Measurements from ENCODE around the gene GFOD1.
"Not testable (repeated sequence)": the region's sequence is repeated elsewhere in the genome, so short reads cannot be mapped to it uniquely, and the experiment has no call there.

Gene GFOD1

DNA sequence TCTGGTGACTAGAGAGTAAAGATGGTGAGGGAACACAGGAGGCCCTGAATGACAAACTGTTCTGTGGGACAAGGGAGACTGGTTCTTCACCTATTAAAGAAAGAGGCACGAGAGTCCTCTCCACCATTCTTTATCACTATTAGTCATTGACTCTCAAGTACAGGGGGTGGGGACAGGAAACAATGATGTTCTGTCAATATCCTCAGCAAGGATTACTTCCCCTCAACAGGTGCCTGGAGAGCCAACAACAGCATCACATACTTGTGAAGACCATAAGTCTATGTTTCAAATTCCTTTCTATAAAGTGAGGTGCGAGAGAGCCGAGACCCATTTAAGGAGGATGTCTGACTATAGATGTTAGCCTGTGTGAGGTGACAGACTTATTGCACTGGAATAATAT, 86.6 kb downstream of the GFOD1 start:
- DNase-seq, result no peak

DNA sequence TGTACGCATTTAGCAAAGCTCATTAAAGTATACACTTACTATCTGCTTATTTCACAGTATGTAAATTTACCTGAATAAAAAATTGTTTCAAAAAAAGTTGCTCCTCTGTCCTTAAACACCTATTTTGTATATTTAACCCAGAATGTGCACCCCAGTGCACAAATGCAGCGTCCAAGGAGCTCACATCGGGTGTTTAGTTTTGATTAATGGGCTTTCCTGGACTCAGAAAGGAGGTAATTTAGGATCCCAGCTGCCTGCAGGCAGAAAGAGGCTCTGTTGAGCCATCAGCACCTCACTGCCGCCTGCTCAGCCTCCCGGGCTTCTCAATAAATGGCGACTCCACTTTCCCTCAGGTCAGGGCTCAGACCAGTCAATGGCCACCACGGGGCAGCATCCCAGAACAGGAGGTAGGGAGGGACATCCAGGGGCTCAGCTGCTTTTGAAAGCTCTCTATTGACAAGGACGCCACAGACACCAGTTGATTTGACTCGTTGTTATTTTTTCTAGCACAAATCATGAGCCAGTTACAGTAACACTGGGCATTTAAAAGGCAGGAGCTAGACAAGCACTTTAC, 88.9 kb downstream of the GFOD1 start:
- no peak for DNase-seq

DNA sequence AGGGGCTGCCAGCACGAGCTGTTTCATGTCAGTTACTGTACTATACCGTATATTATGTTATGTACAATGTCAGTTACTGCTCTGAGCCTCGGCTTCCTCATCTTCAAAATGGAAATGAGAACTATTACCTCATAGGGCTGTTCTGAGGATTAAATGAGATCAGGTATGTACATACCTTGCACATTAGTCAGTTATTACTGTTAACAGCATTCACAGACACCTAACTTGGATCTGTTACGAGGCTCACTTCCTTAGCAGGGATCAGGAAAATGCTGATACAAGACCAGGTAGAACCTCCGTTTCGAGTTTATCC, 89.4 kb downstream of the GFOD1 start:
- DNase-seq, result no peak

DNA sequence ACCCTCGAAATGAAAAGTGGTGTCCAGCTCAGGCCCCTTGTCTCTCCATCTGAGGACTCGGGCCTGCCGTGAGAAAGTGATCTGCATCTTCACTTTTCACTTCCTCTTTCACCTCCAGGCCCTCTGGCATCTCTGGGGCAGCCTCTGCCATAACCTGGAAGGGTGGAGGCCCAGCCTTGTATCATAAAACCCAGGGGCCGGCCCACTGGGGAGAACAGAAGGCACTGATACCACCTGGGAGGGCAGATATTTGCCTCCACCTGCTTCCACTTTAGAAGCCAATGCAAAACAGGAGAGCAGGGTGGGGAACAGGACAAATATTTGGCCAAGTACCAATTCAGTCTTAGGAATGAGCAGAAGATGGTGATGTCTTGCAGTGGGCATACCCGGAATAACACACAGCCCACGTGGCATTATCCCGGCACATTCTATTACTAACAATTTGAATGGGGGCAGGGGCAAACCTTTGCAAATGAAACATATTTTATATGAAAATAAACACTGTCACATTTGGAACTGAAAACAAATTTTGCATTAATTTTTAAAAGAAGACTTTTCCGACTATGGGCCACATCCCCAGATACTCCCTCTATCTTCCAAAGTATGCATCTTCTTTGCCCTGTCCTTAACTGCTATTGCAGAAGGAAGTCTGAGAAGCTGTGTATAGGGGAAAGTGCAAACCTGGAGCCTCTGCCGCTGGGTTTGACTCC, 89.9 kb downstream of the GFOD1 start:
- DNase-seq, result no peak

DNA sequence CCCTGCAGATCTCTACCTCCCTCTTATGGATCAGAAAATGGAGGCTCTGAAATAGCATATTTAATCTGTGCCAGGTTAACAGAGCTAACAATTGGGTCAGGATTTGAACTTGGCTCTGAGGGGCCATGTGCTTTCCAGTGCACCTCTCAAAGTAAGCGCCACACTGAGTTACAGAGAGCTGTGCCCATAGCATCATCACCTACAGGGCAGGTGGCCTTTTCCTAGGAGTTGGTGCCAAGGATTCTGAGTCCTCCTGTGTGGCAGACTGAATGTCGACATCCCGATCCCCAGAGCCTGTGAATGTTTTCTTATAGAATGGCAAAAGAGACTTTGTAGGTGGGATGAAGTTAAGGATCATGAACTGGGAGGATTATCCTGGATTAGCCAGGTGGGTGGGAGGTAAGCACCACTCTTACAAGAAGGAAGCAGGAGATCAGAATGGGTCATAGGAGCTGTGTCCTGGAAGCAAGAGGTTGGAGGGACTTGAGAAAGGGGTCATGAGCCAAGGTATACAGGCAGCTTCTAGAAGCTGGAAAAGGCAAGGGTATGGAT, 91.1 kb downstream of the GFOD1 start:
- no peak for DNase-seq

DNA sequence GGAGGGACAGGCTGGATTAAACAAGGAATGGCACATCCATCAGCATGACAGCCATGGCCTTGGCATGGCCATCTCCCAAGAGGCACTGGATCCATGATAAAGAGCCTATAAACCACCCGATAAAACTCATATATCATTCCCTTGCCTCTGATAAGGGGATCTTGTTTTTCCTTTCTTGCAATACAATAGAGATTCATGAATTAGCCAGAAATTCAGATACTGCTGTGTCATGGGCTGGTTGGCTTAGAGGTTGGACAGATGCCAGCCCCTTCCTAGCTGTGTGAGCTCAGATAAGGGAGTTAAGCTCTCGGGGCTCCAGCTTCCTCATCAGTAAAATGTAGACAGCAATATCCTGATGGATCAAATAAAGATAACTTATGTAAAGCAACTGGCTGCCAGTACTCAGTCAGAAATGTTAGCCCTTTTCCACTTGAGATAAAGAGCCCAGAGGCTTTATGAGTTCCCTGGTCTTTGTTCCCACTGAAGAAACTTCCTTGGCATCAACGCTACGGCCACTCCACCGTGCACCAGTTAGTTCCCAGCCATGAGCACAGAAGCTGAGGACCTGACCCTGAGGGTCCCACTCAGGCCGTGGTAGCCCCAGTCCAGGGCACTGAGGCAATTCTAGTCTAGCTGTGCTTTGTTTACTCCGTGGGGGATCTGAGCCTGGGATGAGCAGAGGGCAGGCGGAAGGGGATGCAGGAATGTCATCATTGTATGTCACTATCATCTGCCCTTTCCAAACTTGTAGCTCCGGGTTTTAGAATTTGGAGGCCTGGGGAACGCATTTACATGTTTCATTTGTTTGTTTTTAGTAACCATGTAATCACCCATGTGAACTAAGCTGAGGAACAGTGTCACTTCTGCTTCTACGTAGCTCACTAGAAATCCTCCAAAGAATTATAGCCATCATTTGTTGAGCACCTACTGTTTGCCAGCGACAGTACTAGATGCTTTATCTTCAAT, 91.8 kb downstream of the GFOD1 start:
- no peak for DNase-seq

DNA sequence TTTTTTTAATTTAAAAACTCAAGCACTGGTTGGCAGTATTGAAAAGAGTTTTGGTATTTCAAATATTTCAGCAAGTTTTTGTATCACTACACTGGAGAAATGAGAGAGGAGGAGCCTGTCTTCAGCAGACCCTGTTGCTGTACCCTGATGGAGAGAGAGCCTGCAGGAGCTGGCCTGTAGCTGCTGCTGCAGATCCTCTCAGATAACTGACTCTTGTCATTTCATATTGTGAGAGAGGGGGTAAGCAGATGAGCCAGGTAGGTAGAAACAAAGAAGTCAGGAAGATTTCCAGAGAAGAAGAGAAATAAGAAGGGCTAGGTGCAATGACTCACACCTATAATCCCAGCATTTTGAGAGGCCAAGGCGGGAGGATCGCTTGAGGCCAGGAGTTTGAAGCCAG, 94.9 kb downstream of the GFOD1 start:
- no peak for DNase-seq

DNA sequence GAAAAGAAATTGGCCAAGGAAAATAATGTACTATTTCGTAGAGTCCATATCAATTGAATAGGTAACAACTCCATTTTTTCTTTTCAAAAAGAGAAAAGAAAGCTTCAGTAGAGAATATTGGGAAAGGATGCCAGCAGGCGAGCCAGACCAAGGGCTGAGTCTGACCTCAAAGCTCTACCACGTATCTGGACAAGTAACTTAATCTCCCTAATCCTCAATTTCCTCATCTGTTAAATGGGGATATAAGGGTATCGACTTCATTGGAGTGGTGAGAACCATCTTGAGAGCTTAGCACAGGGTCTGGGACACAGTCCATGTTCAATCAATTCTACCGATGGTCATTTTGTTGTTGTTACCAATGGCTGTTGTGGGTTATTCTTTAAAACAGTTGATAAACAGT, 95.9 kb downstream of the GFOD1 start:
- no peak for DNase-seq

DNA sequence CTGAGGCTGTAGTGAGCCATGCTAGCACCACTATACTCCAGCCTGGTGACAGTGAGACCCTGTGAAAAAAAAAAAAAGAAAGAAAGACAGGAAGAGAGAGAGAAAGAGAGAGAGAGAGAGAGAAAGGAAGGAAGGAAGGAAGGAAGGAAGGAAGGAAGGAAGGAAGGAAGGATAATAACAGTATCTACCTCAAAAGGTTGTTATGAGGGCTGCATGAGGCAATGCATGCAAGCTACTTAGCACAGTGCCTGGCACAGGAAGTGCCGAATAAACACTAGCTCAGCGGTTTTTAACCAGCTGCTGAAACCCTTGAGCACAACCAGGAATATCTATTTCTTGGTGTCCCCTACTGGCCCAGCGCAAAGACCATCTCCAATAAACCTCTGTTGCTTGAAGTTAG, 96.7 kb downstream of the GFOD1 start:
- DNase-seq, result no peak

DNA sequence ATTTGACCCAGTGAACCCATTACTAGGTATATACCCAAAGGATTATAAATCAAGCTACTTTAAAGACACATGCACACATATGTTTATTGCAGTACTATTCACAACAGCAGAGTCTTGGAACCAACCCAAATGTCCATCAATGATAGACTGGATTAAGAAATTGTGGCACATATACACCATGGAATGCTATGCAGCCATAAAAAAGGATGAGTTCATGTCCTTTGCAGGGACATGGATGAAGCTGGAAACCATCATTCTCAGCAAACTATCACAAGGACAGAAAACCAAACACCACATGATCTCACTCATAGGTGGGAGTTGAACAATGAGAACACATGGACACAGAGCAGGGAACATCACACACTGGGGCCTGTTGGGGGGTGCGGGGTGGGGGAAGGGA, 98.2 kb downstream of the GFOD1 start:
- not testable (repeated sequence) for DNase-seq

DNA sequence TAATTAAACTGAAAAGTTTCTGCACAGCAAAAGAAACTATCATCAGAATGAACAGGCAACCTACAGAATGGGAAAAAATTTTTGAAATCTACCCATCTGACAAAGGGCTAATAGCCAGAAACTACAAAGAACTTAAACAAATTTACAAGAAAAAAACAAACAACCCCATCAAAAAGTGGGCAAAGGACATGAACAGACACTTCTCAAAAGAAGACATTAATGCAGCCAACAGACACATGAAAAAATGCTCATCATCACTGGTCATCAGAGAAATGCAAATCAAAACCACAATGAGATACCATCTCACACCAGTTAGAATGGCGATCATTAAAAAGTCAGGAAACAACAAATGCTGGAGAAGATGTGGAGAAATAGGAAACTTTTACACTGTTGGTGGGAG, 98.6 kb downstream of the GFOD1 start:
- DNase-seq, result not testable (repeated sequence)

DNA sequence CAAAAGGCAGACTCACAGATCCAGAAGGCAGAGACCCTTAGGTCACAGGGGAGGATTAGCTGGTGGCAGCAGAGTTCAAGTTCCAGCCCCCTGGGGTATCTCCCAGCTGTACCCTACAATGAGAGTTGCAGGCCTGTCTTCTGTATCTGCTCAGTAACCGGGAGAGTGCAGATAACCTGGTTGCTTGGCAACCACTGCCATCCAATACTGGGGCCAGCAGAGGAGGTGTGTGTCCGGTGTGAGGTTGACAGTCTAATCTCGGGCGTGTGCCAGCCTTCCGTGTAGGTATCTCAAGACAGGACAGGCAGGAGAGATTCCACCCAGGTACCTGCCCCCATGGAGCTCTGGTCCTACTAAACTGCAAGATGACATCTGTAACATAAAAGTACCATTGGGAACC, 102.4 kb downstream of the GFOD1 start:
- DNase-seq, result no peak

DNA sequence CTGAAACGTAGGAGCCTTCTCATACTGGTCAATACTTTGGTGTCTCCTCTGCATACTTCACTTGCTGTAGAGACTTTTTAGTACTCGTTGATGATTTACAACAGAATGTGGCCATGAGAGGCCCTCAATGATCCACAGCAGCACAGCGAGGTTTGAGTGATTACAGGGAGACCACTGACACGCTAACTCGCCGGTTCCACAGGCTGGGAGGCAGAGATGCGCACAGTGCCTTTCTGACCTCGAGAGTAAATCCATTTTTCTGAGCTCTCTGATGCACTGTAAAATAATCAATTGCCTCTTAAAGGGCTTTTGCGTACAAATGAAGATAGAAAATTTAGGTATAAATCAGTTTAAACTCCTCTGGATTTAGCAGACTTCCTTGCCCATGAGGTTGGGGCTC, 102.9 kb downstream of the GFOD1 start:
- no peak for DNase-seq

DNA sequence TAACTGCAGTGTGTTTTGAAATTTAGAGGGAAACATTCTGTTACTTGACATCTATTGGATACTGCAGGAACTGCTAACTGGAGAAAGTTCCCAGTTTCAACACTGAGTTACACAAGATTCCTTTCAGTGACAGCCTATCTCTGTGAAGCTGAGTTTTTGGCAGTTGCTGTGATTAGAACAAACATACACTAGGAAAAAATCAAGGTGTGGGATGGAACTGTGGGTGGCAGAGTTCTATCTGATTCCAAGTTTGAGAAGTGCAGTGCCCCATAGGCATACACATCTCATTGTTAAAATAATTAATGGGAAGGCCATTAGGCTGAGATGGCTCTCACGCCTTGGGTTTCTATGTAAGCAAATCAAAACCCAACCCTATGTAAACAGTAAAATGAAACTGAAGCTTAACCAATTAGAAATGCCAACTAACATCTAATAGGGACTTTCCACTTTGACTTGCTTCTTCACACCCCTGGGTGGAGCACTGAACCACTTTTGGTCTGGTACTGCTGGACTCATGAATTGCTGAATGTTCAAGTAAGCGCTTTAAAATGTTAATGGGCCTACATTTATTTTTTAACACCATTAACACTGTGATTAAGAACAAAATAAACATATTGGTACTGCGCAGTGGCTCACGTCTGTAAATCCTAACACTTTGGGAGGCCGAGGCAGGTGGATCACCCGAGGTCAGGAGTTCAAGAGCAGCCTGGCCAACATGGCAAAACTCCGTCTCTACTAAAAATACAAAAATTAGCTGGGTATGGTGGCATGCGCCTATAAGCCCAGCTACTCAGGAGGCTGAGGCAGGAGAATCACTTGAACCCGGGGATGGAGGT, 103.9 kb downstream of the GFOD1 start:
- no peak for DNase-seq

DNA sequence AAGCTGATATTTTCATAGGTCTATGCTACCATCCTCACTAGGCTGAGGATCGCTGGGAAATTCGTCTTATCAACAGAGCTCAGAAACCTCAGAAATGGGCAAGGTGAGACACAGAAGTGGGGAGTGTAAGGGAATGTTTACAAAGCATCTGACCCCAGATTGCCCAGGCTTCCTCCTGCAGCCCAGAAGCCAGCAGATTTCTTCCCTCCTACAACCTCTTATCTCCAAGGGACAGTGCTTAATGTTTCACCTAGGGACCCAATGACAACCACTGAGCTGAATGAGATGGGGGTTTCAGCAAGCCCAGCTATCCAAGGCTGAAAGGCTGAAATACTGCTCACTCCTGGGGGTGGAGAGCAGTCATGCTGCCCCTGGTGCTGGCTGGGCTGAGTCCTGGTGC, 106.6 kb downstream of the GFOD1 start:
- no peak for DNase-seq

DNA sequence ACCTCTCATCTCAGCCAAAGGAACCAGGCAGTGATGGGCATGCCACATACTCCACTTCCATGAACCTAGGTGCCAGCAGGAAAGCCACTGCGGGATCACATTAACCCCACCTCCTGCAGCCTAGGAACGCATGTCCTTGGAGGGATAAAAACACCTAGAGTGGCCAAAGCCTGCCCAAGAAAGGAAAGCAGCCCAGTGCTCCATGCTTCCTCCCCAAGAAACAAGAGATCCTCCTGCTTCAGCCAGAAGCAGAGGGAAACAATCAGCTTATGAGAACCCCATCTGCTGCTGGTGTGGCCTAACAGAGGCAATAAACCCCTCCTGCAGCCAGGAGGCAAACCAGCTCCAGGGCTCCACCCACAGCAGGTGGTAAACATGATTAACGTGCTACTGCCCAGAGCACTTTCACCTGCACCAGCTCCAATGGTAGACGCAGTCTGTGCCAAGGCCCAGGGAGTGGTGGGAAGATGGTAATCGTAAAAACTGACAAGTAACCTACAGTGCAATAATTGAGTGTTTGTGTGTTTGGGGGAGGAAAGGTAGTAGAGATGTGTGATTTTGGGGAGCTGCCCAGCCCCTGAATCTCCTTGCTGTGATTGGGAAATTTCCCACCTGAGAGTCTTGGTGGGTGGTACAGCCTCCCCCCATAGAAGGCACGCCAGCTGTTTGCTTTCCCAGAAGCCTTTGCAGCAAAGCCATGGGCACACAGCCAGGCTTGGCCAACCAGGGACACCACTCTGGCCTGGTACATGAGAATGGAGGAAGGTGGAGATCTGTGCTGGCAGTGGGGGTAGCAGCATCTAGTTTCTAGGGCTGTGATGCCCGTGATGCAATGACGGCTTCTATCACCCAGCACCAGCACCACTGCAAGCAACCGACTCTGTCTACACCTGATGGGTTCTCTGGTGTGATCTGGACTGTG, 108.5 kb downstream of the GFOD1 start:
- DNase-seq, result no peak

DNA sequence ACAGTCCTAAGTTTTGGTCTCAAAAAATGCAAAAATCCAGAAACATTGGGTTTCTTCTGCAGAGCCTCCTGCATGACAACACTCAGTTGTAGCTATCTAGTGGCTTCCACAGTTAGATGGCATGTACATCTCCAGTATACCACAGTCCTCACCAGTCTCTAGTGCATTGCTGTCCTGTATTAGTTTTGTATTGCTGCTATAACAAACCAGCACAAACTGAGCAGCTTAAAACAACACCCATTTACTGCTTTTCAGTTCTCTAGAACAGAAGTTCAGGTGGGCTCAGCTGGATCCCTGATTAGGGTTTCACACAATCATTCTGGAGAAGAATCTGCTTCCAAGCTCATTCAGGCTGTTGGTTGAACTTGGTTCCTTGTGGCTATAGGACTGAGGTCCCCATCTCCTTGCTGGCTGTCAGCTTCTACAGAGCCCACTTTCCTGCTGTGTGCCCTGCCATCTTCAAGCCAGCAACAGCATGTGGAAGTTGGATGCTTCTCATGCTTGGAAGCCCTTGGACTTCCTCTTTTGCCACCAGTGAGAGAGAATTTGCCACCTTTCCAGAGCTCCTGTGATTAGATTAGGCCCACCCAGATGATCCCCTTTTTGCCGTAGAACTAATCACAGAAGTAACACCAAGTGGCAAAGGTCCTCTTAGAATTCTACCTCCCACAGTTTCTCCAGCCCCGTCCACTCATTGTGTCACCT, 110.2 kb downstream of the GFOD1 start:
- no peak for DNase-seq

DNA sequence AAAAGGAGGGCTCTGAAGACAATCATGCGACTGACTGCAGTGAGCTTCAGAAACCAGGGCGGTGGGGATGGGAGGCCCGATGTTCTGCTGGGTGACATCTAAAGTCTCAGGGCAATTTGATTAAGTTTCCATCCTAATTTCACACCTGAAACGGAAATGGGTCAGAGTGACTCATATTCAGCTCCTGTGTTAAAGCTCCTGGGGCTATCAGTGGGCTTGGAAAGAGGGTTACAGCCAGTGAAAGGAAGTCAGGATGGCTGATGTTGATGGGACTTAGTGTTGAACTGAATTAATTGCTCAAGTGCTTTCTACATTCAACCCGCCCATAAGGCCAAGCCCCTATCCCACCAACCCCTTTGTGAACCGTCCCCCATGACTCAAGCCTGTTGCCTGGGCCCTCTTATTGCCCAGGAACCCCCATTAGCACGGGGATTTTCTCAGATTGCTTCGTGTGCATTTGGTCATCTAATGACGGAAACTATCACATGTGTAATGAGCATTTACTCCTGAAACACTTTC, 112.0 kb downstream of the GFOD1 start:
- DNase-seq, result no peak

DNA sequence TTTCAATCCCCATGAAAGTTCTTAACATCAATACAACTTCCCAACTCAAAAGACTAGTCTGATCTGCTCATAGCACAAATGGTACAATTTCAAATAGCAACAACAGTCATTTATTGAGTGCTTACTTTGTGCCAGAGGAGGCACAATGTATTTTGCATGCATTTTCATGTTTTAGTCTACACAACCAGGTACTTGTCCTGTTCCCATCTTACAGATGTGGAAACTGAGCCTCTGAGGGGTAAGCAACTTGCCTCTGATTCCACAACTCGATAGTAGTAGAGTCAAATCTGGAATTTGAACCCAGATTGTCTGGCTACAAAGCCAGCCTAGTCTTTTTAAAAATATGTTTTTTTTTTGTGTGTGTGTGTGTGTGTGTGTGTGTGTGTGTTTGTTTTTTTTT, 113.5 kb downstream of the GFOD1 start:
- no peak for DNase-seq

DNA sequence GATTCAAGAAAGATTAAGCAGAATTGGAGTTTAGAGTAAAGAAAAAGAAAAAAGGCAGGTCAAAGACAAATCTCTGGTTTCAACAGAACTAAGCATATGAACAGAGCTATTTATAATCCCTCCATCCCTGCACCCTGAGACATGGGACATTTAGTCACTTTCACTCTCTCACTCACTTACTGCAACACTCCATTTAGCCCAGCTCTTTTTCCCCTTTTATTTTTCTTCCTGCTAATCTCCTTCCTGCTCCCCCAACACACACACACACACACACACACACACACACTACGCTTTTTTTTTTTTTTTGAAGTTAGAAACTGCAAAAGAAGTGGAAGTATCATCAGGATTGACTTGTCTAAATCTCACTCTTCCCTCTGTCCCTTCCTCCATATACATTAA, 113.9 kb downstream of the GFOD1 start:
- no peak for DNase-seq
